GM23338 (cell line): ENCODE data around the gene CENPV. TPM values are rescaled to one million over a fixed set of nuclear protein-coding genes. Genes with fewer than 3 reads are reported as not detected.

Experiments
- ATAC-seq: fragments of 200-7000 bp; cut with Tn5 transposase; 3 replicates; pipeline ENCODE4 v1.9.1; 2020
- DNase-seq: peaks from one replicate; pipeline ENCODE4 v3.0.0-alpha.2; 2015; ENCODE audit warnings: low spot score
- H2AFZ ChIP-seq: fragments of 200-600 bp; sonication (generic); 2 replicates; pipeline ENCODE4 v1.8.0; 2016; ENCODE audit warnings: antibody characterized with exemption, mild to moderate bottlenecking, moderate library complexity
- H3F3A ChIP-seq: fragments of 200-600 bp; sonication (generic); replicated peaks from 2 replicates; pipeline ENCODE4 v1.8.0; 2017; ENCODE audit warnings: antibody characterized with exemption, mixed run types, low read depth
- H3K27ac ChIP-seq: fragments of 200-600 bp; sonication (generic); 2 replicates; pipeline ENCODE4 v1.6.1; 2016; ENCODE audit warnings: low read depth
- H3K27me3 ChIP-seq: fragments of 200-600 bp; sonication (generic); 2 replicates; pipeline ENCODE4 v1.8.0; 2016; ENCODE audit warnings: mild to moderate bottlenecking, mixed run types, moderate library complexity; ENCODE audit not compliant: insufficient read depth
- H3K36me3 ChIP-seq: fragments of 200-600 bp; sonication (generic); 2 replicates; pipeline ENCODE4 v1.8.0; 2016; ENCODE audit warnings: mild to moderate bottlenecking; ENCODE audit not compliant: insufficient read depth
- H3K4me1 ChIP-seq: fragments of 200-600 bp; sonication (generic); 2 replicates; pipeline ENCODE4 v1.8.0; 2016; ENCODE audit warnings: mild to moderate bottlenecking, moderate library complexity; ENCODE audit not compliant: insufficient read depth
- H3K4me2 ChIP-seq: fragments of 200-600 bp; sonication (generic); 2 replicates; pipeline ENCODE4 v1.7.1; 2017; ENCODE audit warnings: mixed run types
- H3K4me3 ChIP-seq: fragments of 200-600 bp; sonication (generic); 2 replicates; pipeline ENCODE4 v1.6.1; 2016; ENCODE audit warnings: mixed run types
- H3K79me2 ChIP-seq: fragments of 200-600 bp; sonication (generic); replicated peaks from 2 replicates; pipeline ENCODE4 v1.8.0; 2017; ENCODE audit warnings: mild to moderate bottlenecking; ENCODE audit not compliant: insufficient read depth
- H3K9me2 ChIP-seq: fragments of 200-600 bp; sonication (generic); 2 replicates; pipeline ENCODE4 v1.8.0; 2017; ENCODE audit not compliant: insufficient read depth
- H4K20me1 ChIP-seq: fragments of 200-600 bp; sonication (generic); replicated peaks from 2 replicates; pipeline ENCODE4 v1.8.0; 2017; ENCODE audit warnings: mild to moderate bottlenecking; ENCODE audit not compliant: insufficient read depth
- H3K27ac Mint-ChIP-seq: 2 replicates; pipeline ENCODE4 v1.8.0; 2020; ENCODE audit warnings: inconsistent platforms, mild to moderate bottlenecking, moderate library complexity, mixed read lengths
- H3K27me3 Mint-ChIP-seq: 3 replicates; pipeline ENCODE4 v1.8.0; 2022; ENCODE audit warnings: low read depth, mild to moderate bottlenecking, moderate library complexity, mixed read lengths, inconsistent platforms; ENCODE audit not compliant: insufficient read depth, poor library complexity
- H3K36me3 Mint-ChIP-seq: 3 replicates; pipeline ENCODE4 v1.8.0; 2021; ENCODE audit warnings: low read depth, mild to moderate bottlenecking, inconsistent platforms, moderate library complexity, mixed read lengths
- H3K4me1 Mint-ChIP-seq: 3 replicates; pipeline ENCODE4 v1.8.0; 2020; ENCODE audit warnings: mild to moderate bottlenecking, inconsistent platforms, mixed read lengths
- H3K4me3 Mint-ChIP-seq: 3 replicates; pipeline ENCODE4 v1.8.0; 2021; ENCODE audit warnings: moderate library complexity, mild to moderate bottlenecking, inconsistent platforms, mixed read lengths
- H3K9me3 Mint-ChIP-seq: 3 replicates; pipeline ENCODE4 v1.8.0; 2020; ENCODE audit warnings: moderate library complexity, mild to moderate bottlenecking, inconsistent platforms, mixed read lengths
- CREB1 ChIP-seq: fragments of 250-450 bp; sonication (Bioruptor Pico); IDR thresholded peaks from 2 replicates; pipeline ENCODE4 v1.5.0; 2020; ENCODE audit warnings: low read depth, mild to moderate bottlenecking, moderate library complexity
- EZH2 ChIP-seq: fragments of 200-600 bp; sonication (generic); IDR thresholded peaks from one replicate; pipeline ENCODE4 v1.8.0; 2017; ENCODE audit warnings: antibody characterized with exemption, mild to moderate bottlenecking, low read depth; ENCODE audit not compliant: unreplicated experiment
- NANOG ChIP-seq: IDR thresholded peaks from 2 replicates; pipeline ENCODE4 v1.6.1; 2016; ENCODE audit warnings: antibody characterized with exemption, borderline replicate concordance
- STAT1 ChIP-seq: IDR thresholded peaks from one replicate; pipeline ENCODE4 v1.6.1; 2016; ENCODE audit warnings: antibody characterized with exemption; ENCODE audit not compliant: unreplicated experiment
- polyA plus RNA-seq: library from polyadenylated mRNA; unstranded; fragments of >200 nt; fragmentation: Nextera tagmentation; extraction: Ambion mirVana; gene quantifications from 2 replicates; pipeline ENCODE4 v1.2.1, GENCODE V29; 2016
- total RNA-seq: library from RNA; depleted of rRNA; stranded (reverse); fragments of >200 nt; shearing (Covaris generic); gene quantifications from 2 replicates; pipeline ENCODE4 v1.2.3, GENCODE V29; 2014
- TF ChIP-seq, protein P1 (sequence below): IDR thresholded peaks from one replicate; pipeline ENCODE4 v1.6.1; 2018; ENCODE audit warnings: antibody characterized with exemption; ENCODE audit not compliant: unreplicated experiment
- TF ChIP-seq, protein P2 (sequence below): fragments of 250-450 bp; sonication (Bioruptor Pico); IDR thresholded peaks from 2 replicates; pipeline ENCODE4 v1.5.0; 2020; ENCODE audit warnings: mild to moderate bottlenecking, moderate library complexity

Gene CENPV
- total and polyA plus RNA-seq, 2 experiments from 2014 or later, result 139 to 300 TPM

DNA sequence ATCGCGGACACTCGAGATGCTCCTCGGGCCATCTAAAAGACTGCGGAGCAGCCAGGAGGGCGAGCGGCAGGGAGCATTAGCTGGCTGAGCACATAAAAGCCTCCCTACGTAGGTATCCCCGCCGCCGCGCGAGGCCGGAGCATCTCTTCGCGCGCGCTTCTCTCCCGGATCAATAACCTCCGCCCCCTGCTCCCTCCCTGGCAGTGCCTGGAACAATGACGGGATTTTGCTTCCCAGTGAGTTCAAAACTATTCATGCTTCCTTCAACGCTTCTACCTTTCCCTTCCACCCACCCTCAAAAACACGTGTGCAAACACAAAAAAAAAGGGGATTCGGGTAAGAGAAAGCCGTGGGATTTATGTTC lies 984 bp downstream of the CENPV start:
- H3K36me3 ChIP-seq, result peaks cover 24% of the 10 kb centered on the region
- Mint-ChIP-seq H3K4me1 (peaks cover 14% of the 10 kb centered on the region), H3K9me3 (no peaks in the 10 kb centered on the region; the same call in 2 of the 3 replicates), H3K4me3 (peak overlapping the region; percentile 99), H3K27me3 (peaks cover 26% of the 10 kb centered on the region), H3K36me3 (peaks cover 36% of the 10 kb centered on the region), H3K27ac (peak overlapping the region; percentile 98)
- peak overlapping the region; percentile 91 for H2AFZ ChIP-seq
- H3K4me3 ChIP-seq, result peak overlapping the region; percentile 76
- TF ChIP-seq NANOG (no peak), CREB1 (CRISPR knock-in tag) (0 out of 2 replicates have a peak, but pooled peaks have one; percentile 28)
- peaks cover 25% of the 10 kb centered on the region for H3K4me1 ChIP-seq
- DNase-seq (peak; percentile 85), ATAC-seq (peak; percentile 66)
- peaks cover 17% of the 10 kb centered on the region; the same call in 1 of the 2 replicates for H3K27me3 ChIP-seq
- H3K79me2 ChIP-seq, result peaks cover 38% of the 10 kb centered on the region
- H3K9me2 ChIP-seq, result no peaks in the 10 kb centered on the region
- peak overlapping the region; percentile 78 for H3K27ac ChIP-seq
- peak overlapping the region; percentile 88 for H3K4me2 ChIP-seq
- H3F3A ChIP-seq, result peaks cover 17% of the 10 kb centered on the region
- peaks cover 19% of the 10 kb centered on the region for H4K20me1 ChIP-seq

DNA sequence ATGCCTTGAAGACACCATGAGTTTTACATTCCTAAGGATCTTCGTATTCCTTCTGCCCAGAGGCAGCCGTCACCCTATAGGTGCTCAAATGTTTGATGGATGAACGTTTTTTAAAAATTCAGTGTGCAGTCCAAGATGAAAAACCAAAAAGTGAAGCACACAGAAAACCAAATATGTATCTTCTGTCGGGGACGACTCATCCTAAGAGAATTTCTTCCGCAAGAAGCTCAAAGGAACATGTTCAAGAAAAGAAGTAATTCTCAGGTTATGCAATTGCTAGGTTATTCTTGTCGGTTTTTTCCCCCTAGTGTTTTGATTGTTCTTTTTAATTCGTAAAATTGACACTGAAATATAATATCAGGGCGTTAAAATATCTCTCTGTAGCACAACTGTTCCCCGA lies 1.4 kb downstream of the CENPV start:
- Histone ChIP-seq H3K4me2 (peak overlapping the region; percentile 88), H3K27ac (no peak overlapping the region), H3K79me2 (peaks cover 38% of the 10 kb centered on the region), H3K36me3 (peaks cover 28% of the 10 kb centered on the region), H4K20me1 (peaks cover 19% of the 10 kb centered on the region), H3K4me1 (peaks cover 25% of the 10 kb centered on the region), H3F3A (peaks cover 17% of the 10 kb centered on the region), H2AFZ (peak overlapping the region; percentile 91; the same call in 1 of the 2 replicates), H3K4me3 (peak overlapping the region; percentile 76), H3K9me2 (no peaks in the 10 kb centered on the region), H3K27me3 (peaks cover 17% of the 10 kb centered on the region; the same call in 1 of the 2 replicates)
- ATAC-seq (no peak), DNase-seq (no peak)
- peaks cover 26% of the 10 kb centered on the region for H3K27me3 Mint-ChIP-seq
- TF ChIP-seq STAT1 (no peak), EZH2 (no peak)
- TF ChIP-seq, protein P1, sequence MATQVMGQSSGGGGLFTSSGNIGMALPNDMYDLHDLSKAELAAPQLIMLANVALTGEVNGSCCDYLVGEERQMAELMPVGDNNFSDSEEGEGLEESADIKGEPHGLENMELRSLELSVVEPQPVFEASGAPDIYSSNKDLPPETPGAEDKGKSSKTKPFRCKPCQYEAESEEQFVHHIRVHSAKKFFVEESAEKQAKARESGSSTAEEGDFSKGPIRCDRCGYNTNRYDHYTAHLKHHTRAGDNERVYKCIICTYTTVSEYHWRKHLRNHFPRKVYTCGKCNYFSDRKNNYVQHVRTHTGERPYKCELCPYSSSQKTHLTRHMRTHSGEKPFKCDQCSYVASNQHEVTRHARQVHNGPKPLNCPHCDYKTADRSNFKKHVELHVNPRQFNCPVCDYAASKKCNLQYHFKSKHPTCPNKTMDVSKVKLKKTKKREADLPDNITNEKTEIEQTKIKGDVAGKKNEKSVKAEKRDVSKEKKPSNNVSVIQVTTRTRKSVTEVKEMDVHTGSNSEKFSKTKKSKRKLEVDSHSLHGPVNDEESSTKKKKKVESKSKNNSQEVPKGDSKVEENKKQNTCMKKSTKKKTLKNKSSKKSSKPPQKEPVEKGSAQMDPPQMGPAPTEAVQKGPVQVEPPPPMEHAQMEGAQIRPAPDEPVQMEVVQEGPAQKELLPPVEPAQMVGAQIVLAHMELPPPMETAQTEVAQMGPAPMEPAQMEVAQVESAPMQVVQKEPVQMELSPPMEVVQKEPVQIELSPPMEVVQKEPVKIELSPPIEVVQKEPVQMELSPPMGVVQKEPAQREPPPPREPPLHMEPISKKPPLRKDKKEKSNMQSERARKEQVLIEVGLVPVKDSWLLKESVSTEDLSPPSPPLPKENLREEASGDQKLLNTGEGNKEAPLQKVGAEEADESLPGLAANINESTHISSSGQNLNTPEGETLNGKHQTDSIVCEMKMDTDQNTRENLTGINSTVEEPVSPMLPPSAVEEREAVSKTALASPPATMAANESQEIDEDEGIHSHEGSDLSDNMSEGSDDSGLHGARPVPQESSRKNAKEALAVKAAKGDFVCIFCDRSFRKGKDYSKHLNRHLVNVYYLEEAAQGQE, result no peak
- peaks cover 14% of the 10 kb centered on the region for H3K4me1 Mint-ChIP-seq
- no peaks in the 10 kb centered on the region; the same call in 2 of the 3 replicates for H3K9me3 Mint-ChIP-seq
- H3K27ac Mint-ChIP-seq, result peak overlapping the region; percentile 98
- H3K4me3 Mint-ChIP-seq, result peak overlapping the region; percentile 99
- peaks cover 41% of the 10 kb centered on the region for H3K36me3 Mint-ChIP-seq

DNA sequence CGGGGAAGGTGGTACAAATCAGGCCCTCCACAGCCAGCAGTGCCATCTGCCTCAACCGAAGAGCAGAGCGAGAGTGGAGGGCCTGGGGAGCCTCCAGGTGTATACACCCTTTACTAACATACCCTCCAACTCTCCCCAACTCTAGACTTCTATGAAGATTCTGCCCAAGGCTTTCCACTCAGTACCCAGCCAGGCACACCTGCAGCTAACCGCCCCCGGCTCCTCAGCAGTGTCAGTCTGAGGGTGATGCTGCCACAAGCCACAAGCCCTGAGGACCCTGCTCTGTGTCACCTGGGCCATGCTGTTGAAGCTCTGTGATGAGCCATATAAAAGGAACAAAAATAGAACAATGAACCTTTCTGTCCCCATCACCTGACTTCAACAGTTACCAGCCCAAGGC lies 3.8 kb downstream of the CENPV start:
- Mint-ChIP-seq H3K4me3 (no peak overlapping the region), H3K9me3 (no peaks in the 10 kb centered on the region; the same call in 2 of the 3 replicates), H3K27me3 (peaks cover 19% of the 10 kb centered on the region), H3K27ac (no peak overlapping the region), H3K4me1 (peaks cover 12% of the 10 kb centered on the region), H3K36me3 (peaks cover 53% of the 10 kb centered on the region)
- Histone ChIP-seq H2AFZ (no peak overlapping the region), H3K79me2 (peaks cover 38% of the 10 kb centered on the region), H3F3A (peaks cover 17% of the 10 kb centered on the region), H3K4me3 (no peak overlapping the region), H3K27ac (no peak overlapping the region), H4K20me1 (peaks cover 19% of the 10 kb centered on the region), H3K4me2 (no peak overlapping the region), H3K36me3 (peaks cover 35% of the 10 kb centered on the region), H3K9me2 (no peaks in the 10 kb centered on the region), H3K4me1 (peaks cover 22% of the 10 kb centered on the region), H3K27me3 (peaks cover 7% of the 10 kb centered on the region; the same call in 1 of the 2 replicates)
- DNase-seq (no peak), ATAC-seq (no peak)
- TF ChIP-seq, protein P2, sequence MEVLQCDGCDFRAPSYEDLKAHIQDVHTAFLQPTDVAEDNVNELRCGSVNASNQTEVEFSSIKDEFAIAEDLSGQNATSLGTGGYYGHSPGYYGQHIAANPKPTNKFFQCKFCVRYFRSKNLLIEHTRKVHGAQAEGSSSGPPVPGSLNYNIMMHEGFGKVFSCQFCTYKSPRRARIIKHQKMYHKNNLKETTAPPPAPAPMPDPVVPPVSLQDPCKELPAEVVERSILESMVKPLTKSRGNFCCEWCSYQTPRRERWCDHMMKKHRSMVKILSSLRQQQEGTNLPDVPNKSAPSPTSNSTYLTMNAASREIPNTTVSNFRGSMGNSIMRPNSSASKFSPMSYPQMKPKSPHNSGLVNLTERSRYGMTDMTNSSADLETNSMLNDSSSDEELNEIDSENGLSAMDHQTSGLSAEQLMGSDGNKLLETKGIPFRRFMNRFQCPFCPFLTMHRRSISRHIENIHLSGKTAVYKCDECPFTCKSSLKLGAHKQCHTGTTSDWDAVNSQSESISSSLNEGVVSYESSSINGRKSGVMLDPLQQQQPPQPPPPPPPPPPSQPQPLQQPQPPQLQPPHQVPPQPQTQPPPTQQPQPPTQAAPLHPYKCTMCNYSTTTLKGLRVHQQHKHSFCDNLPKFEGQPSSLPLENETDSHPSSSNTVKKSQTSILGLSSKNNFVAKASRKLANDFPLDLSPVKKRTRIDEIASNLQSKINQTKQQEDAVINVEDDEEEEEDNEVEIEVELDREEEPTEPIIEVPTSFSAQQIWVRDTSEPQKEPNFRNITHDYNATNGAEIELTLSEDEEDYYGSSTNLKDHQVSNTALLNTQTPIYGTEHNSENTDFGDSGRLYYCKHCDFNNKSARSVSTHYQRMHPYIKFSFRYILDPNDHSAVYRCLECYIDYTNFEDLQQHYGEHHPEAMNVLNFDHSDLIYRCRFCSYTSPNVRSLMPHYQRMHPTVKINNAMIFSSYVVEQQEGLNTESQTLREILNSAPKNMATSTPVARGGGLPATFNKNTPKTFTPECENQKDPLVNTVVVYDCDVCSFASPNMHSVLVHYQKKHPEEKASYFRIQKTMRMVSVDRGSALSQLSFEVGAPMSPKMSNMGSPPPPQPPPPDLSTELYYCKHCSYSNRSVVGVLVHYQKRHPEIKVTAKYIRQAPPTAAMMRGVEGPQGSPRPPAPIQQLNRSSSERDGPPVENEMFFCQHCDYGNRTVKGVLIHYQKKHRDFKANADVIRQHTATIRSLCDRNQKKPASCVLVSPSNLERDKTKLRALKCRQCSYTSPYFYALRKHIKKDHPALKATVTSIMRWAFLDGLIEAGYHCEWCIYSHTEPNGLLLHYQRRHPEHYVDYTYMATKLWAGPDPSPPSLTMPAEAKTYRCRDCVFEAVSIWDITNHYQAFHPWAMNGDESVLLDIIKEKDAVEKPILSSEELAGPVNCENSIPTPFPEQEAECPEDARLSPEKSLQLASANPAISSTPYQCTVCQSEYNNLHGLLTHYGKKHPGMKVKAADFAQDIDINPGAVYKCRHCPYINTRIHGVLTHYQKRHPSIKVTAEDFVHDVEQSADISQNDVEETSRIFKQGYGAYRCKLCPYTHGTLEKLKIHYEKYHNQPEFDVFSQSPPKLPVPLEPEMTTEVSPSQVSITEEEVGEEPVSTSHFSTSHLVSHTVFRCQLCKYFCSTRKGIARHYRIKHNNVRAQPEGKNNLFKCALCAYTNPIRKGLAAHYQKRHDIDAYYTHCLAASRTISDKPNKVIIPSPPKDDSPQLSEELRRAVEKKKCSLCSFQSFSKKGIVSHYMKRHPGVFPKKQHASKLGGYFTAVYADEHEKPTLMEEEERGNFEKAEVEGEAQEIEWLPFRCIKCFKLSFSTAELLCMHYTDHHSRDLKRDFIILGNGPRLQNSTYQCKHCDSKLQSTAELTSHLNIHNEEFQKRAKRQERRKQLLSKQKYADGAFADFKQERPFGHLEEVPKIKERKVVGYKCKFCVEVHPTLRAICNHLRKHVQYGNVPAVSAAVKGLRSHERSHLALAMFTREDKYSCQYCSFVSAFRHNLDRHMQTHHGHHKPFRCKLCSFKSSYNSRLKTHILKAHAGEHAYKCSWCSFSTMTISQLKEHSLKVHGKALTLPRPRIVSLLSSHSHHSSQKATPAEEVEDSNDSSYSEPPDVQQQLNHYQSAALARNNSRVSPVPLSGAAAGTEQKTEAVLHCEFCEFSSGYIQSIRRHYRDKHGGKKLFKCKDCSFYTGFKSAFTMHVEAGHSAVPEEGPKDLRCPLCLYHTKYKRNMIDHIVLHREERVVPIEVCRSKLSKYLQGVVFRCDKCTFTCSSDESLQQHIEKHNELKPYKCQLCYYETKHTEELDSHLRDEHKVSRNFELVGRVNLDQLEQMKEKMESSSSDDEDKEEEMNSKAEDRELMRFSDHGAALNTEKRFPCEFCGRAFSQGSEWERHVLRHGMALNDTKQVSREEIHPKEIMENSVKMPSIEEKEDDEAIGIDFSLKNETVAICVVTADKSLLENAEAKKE (CRISPR knock-in tag), result no peak
